Fibroblast of the aortic adventitia (primary cell): ENCODE results near the gene SCML1. TPM values are rescaled to one million over a fixed set of nuclear protein-coding genes. Genes with fewer than 3 reads are reported as not detected.
A peak's percentile ranks its signal among the peaks of the same experiment; 100 is the strongest.

Experiments used
- DNase-seq: peaks from one replicate; pipeline ENCODE4 v3.0.0-alpha.2; 2010; ENCODE audit warnings: low read depth
- H3K4me3 ChIP-seq: 2 replicates; pipeline ENCODE4 v1.5.1; 2011; ENCODE audit warnings: low read depth, mild to moderate bottlenecking, control low read depth, low read length, moderate library complexity
- total RNA-seq: library from RNA; depleted of rRNA; stranded (reverse); fragments of >200 nt; gene quantifications from 2 replicates; pipeline ENCODE4 v1.2.3, GENCODE V29; 2012; ENCODE audit warnings: low replicate concordance
- TF ChIP-seq, protein P1 (sequence below): IDR thresholded peaks from 2 replicates; pipeline ENCODE4 v1.5.1; 2011; ENCODE audit warnings: mild to moderate bottlenecking, low read length, control low read depth, inconsistent platforms; ENCODE audit not compliant: insufficient read depth

Gene SCML1, protein sequence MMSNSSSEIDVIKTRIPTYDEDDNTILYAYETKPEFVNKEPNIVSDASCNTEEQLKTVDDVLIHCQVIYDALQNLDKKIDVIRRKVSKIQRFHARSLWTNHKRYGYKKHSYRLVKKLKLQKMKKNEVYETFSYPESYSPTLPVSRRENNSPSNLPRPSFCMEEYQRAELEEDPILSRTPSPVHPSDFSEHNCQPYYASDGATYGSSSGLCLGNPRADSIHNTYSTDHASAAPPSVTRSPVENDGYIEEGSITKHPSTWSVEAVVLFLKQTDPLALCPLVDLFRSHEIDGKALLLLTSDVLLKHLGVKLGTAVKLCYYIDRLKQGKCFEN
- total RNA-seq = 12.0 and 17.7 TPM in 2 replicates

DNA sequence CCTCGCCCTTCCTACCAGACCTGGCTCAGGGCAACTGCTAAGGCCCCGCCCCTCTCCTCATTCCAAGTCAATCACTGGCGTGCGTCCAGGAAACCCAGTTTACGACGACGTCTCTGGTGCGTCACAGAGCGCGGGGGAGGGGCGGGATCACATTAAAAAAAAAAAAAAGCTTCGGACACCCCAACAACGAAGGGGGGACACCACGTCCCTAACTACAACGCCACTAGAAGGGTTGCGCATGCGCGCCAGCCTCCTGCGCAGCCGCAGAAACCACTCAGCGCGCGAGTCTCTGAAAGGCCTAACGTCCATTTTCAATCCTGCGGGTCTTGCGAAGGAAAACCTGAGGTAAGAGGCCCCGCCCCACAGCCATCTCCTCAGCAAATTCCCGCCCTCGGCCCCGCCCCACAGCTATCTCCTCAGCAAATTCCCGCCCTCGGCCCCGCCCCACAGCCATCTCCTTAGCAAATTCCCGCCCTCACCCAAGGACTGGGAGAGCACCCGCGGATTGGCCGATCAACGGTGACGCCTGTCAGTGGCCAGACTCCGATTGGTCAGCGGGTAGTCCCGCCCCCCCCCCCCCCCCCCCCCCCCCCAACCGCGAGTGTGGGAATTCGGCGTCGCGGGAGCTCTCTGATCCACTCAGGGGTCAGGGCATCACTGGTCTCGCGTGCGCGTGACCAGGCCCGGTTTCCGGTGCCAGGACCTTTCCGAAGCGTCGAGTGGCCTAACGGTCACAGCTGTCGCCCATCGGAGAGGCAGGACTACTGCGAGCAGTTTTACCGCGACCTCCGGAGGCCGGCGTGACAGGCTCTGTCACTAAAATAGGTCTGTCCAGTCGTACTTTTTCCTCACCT lies at the start of gene SCML1:
Gene SCML1, plus strand, starts transcription at position 638 of the 854 bp plus-strand sequence. CDS start 6,694 bp downstream, outside the sequence.
- DNase-seq = peak; percentile 97
- peak within 1 kb of the TSS; percentile 79 for H3K4me3 ChIP-seq
- TF ChIP-seq, protein P1, sequence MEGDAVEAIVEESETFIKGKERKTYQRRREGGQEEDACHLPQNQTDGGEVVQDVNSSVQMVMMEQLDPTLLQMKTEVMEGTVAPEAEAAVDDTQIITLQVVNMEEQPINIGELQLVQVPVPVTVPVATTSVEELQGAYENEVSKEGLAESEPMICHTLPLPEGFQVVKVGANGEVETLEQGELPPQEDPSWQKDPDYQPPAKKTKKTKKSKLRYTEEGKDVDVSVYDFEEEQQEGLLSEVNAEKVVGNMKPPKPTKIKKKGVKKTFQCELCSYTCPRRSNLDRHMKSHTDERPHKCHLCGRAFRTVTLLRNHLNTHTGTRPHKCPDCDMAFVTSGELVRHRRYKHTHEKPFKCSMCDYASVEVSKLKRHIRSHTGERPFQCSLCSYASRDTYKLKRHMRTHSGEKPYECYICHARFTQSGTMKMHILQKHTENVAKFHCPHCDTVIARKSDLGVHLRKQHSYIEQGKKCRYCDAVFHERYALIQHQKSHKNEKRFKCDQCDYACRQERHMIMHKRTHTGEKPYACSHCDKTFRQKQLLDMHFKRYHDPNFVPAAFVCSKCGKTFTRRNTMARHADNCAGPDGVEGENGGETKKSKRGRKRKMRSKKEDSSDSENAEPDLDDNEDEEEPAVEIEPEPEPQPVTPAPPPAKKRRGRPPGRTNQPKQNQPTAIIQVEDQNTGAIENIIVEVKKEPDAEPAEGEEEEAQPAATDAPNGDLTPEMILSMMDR = no peak

DNA sequence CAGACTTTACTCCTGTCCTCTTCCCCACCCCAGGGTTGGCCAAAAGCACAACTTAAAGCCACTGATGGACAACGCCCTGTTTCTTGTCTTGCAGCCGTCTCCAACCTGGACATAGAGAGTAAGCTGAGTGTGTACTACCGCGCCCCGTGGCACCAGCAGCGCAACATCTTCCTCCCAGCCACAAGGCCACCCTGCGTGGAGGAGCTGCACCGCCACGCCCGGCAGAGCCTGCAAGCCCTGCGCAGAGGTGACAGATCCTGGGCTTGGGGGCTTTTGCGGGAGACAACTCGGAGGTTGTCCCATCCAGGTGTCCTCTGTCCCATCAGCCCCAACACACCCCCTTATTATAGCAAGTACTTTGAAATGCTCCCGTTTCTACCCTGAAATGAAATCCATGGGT lies 49.6 kb upstream of the SCML1 start:
- no peak overlapping the region for H3K4me3 ChIP-seq
- no peak for DNase-seq
- TF ChIP-seq, protein P1 = no peak

DNA sequence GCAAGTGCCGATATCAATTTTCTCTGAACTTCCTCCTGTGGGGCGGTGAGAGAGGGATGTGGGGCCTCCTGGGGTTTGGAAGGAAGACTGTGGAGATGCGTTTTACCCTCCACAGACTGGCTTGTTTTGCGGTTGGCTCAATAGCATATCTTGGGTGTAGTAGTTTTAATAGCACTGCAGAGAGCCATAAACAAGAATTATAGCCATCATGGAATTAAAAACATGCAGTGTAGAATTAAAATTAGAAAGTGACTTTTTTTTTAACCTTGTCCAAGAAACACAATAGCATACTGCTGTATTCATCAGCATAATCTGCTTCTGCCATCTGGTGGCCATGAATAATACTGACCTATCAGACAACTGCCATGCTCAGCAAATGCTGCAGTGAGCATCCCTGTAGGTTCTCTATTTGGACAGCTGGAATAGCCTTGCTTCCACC lies 47.3 kb upstream of the SCML1 start:
- peak; percentile 81 for DNase-seq
- TF ChIP-seq, protein P1 = peak; percentile 71
- no peak overlapping the region for H3K4me3 ChIP-seq

DNA sequence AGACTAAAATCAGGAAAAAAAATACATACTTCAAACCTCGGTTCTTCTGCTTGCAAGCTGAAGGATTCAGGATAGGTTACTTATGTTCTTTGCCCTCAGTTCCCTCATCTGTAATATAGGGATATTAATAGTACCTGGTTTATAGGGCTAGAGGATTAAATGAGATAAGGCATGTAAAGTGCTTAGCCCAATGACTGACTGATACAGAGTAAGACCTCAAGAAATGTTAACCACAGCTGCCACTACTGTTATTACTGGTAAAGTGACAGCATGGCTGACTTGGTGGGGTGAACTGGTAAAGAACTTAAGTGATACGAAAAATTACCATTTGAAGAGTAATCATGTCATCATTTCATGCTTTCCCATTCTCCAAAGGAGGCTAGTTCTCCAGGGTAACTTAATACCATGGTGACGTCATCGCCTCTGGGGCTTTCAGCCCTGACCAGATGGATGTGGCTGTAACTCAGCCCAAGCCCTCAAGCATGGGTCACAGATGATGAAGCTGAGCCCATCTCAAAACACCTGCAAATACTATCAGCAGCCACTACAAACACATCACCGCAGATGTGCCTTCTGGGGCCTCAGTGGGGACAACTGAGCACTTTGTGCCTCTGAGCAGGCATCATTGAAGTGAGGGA lies 44.5 kb upstream of the SCML1 start:
- DNase-seq = peak; percentile 30
- TF ChIP-seq, protein P1 = no peak
- no peak overlapping the region for H3K4me3 ChIP-seq

DNA sequence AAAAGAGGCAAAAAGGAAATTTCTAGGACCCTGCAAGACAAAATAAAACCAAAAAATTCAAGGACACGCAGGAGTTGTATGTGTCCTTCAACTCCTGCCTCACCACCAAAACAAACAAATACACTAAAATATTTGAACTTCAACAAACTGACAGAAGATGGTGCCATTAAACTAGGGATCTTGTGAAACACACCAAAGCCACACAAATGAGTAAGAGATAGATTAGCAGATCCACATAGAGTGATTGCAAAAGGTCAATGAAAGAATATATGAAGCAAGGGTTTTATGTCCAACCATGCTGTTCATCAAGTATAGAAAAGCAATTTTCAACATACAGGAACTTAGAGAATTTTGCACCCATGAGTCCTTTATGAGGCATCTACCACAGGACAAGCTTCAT lies 40.1 kb upstream of the SCML1 start:
- peak; percentile 9 for DNase-seq
- TF ChIP-seq, protein P1 = no peak
- no peak overlapping the region for H3K4me3 ChIP-seq

DNA sequence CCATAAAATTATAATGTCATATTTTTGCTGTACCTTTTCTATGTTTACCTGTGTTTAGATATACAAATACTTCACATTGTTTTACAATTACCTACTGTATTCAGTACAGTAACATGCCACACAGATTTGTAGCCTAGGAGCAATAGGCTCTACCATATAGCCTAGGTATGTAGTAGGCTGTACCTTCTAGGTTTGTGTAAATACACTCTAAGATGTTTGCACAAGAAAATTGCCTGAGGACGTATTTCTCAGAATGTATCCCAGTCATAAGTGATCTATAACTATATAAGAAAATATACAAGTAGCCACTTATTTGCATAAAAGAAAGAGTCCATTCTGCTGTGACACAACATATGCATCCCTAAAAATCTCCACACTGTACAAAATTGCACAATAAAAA lies 36.3 kb upstream of the SCML1 start:
- TF ChIP-seq, protein P1 = no peak
- no peak for DNase-seq

More for the DNA sequence above, 36.3 kb upstream of the SCML1 start:
- no peak overlapping the region for H3K4me3 ChIP-seq
